ENCODE measurements around the gene MAP3K13. TPM values are rescaled to one million over a fixed set of nuclear protein-coding genes. Genes with fewer than 3 reads are reported as not detected.
"Not testable (repeated sequence)": the region's sequence is repeated elsewhere in the genome, so short reads cannot be mapped to it uniquely, and the experiment has no call there.

The MAP3K13 gene
- total RNA-seq, 6 experiments from 2014 or later = 20.9 to 28.4 (median 25.1) TPM

GRCh38 chr3:185439745-185440466 is 77.0 kb downstream of the MAP3K13 start:
- Mint-ChIP-seq H3K9me3 (no peaks in the 10 kb centered on the region), H3K27me3 (ENCODE audit: insufficient read depth) (no peaks in the 10 kb centered on the region; the same call in 1 of the 2 replicates), H3K4me1 (ENCODE audit: low read depth) (no peaks in the 10 kb centered on the region), H3K27ac (no peak overlapping the region), H3K36me3 (ENCODE audit: low read depth) (no peaks in the 10 kb centered on the region; the same call in 1 of the 2 replicates), H3K4me3 (no peak overlapping the region)
- no peak for DNase-seq
- TF ChIP-seq CTCF (IDR thresholded peaks at IDR 0.05) = no peak

GRCh38 chr3:185442031-185442430 is 79.1 kb downstream of the MAP3K13 start:
- Mint-ChIP-seq H3K4me3 (no peak overlapping the region), H3K4me1 (ENCODE audit: low read depth) (no peaks in the 10 kb centered on the region), H3K9me3 (no peaks in the 10 kb centered on the region), H3K36me3 (ENCODE audit: low read depth) (no peaks in the 10 kb centered on the region; the same call in 1 of the 2 replicates), H3K27ac (no peak overlapping the region), H3K27me3 (ENCODE audit: insufficient read depth) (no peaks in the 10 kb centered on the region; the same call in 1 of the 2 replicates)
- DNase-seq = no peak
- no peak for TF ChIP-seq CTCF (IDR thresholded peaks at IDR 0.05)

- no peaks in the 10 kb centered on the region; the same call in 1 of the 2 replicates for H3K36me3 Mint-ChIP-seq (ENCODE audit: low read depth)
- no peak for DNase-seq
- H3K27ac Mint-ChIP-seq = no peak overlapping the region
- TF ChIP-seq CTCF (IDR thresholded peaks at IDR 0.05) = no peak
- no peaks in the 10 kb centered on the region for H3K4me1 Mint-ChIP-seq (ENCODE audit: low read depth)
- H3K4me3 Mint-ChIP-seq = no peak overlapping the region
- H3K27me3 Mint-ChIP-seq (ENCODE audit: insufficient read depth) = no peaks in the 10 kb centered on the region
- H3K9me3 Mint-ChIP-seq = no peaks in the 10 kb centered on the region
Measured at GRCh38 chr3:185444329-185444728, 81.4 kb downstream of the MAP3K13 start.

GRCh38 chr3:185448107-185448506 is 85.2 kb downstream of the MAP3K13 start:
- Mint-ChIP-seq H3K27ac (no peak overlapping the region), H3K36me3 (ENCODE audit: low read depth) (no peaks in the 10 kb centered on the region), H3K27me3 (ENCODE audit: insufficient read depth) (no peaks in the 10 kb centered on the region), H3K4me3 (no peak overlapping the region), H3K9me3 (no peaks in the 10 kb centered on the region), H3K4me1 (ENCODE audit: low read depth) (no peaks in the 10 kb centered on the region)
- TF ChIP-seq CTCF (IDR thresholded peaks at IDR 0.05) = no peak
- DNase-seq = no peak

GRCh38 chr3:185451432-185451831 is 88.5 kb downstream of the MAP3K13 start:
- not testable (repeated sequence) for H3K27me3 Mint-ChIP-seq (ENCODE audit: insufficient read depth); H3K36me3 Mint-ChIP-seq (ENCODE audit: low read depth); H3K27ac Mint-ChIP-seq; H3K4me3 Mint-ChIP-seq; H3K9me3 Mint-ChIP-seq; DNase-seq; H3K4me1 Mint-ChIP-seq (ENCODE audit: low read depth)

- no peak for DNase-seq
- no peak for TF ChIP-seq CTCF (IDR thresholded peaks at IDR 0.05)
- Mint-ChIP-seq H3K27me3 (ENCODE audit: insufficient read depth) (no peaks in the 10 kb centered on the region), H3K36me3 (ENCODE audit: low read depth) (no peaks in the 10 kb centered on the region), H3K27ac (no peak overlapping the region), H3K4me1 (ENCODE audit: low read depth) (no peaks in the 10 kb centered on the region), H3K9me3 (no peaks in the 10 kb centered on the region), H3K4me3 (no peak overlapping the region)
Measured at GRCh38 chr3:185457376-185457775, 94.4 kb downstream of the MAP3K13 start.
